Fibroblast of upper back skin (primary cell): Measurements from ENCODE around the gene SATB1.

Source experiments
- DNase-seq: peaks from one replicate; pipeline ENCODE4 v3.0.0-alpha.2; 2013

SATB1 gene

GRCh38 chr3:18396428-18396827 is 28.7 kb downstream of the SATB1 start:
- no peak for DNase-seq

- no peak for DNase-seq
Measured at GRCh38 chr3:18394384-18394995, 30.6 kb downstream of the SATB1 start.

GRCh38 chr3:18393906-18394305 is 31.2 kb downstream of the SATB1 start:
- DNase-seq, result peak; percentile 11

- DNase-seq, result no peak
Measured at GRCh38 chr3:18390024-18390660, 35.0 kb downstream of the SATB1 start.

- peak; percentile 10 for DNase-seq
Measured at GRCh38 chr3:18389108-18389733, 35.9 kb downstream of the SATB1 start.

- DNase-seq, result no peak
Measured at GRCh38 chr3:18386274-18386890, 38.8 kb downstream of the SATB1 start.

GRCh38 chr3:18385706-18386105 is 39.4 kb downstream of the SATB1 start:
- no peak for DNase-seq

- DNase-seq, result no peak
Measured at GRCh38 chr3:18382760-18383369, 42.3 kb downstream of the SATB1 start.

GRCh38 chr3:18379647-18380046 is 45.5 kb downstream of the SATB1 start:
- DNase-seq, result no peak

- DNase-seq, result no peak
Measured at GRCh38 chr3:18378218-18378617, 46.9 kb downstream of the SATB1 start.

- DNase-seq, result no peak
Measured at GRCh38 chr3:18376682-18377081, 48.5 kb downstream of the SATB1 start.

- DNase-seq, result no peak
Measured at GRCh38 chr3:18372786-18373405, 52.2 kb downstream of the SATB1 start.

- no peak for DNase-seq
Measured at GRCh38 chr3:18370672-18371071, 54.5 kb downstream of the SATB1 start.

GRCh38 chr3:18369551-18370185 is 55.5 kb downstream of the SATB1 start:
- peak; percentile 58 for DNase-seq

- no peak for DNase-seq
Measured at GRCh38 chr3:18366258-18366657, 58.9 kb downstream of the SATB1 start.

GRCh38 chr3:18363338-18363737 is 61.8 kb downstream of the SATB1 start:
- DNase-seq, result no peak

GRCh38 chr3:18357747-18358146 is 67.4 kb downstream of the SATB1 start:
- DNase-seq, result no peak

GRCh38 chr3:18355832-18356231 is 69.3 kb downstream of the SATB1 start:
- DNase-seq, result no peak

GRCh38 chr3:18354701-18355100 is 70.4 kb downstream of the SATB1 start:
- DNase-seq, result peak; percentile 83

GRCh38 chr3:18351823-18352744 is 73.1 kb downstream of the SATB1 start:
- no peak for DNase-seq

GRCh38 chr3:18351069-18351628 is 74.0 kb downstream of the SATB1 start:
- peak; percentile 11 for DNase-seq
